Thyroid gland (tissue), 4 donors: ENCODE measurements around the gene PTPRU. TPM values are rescaled to one million over a fixed set of nuclear protein-coding genes. Genes with fewer than 3 reads are reported as not detected.

Source experiments
- DNase-seq, 2 donors: peaks; one replicate each; pipeline ENCODE4 v3.0.0-alpha.2; 2019
- H3K27ac ChIP-seq, 3 donors: fragments of 200-600 bp; sonication (generic); 1 replicate in 2 of 3; 2 replicates in 1 of 3; pipeline ENCODE4 v1.5.1; 2016 to 2019; ENCODE audit warnings: mild to moderate bottlenecking in 1 of 3, moderate library complexity in 1 of 3
- H3K27me3 ChIP-seq: fragments of 200-600 bp; sonication (generic); one replicate; pipeline ENCODE4 v1.5.1; 2019
- H3K36me3 ChIP-seq, 2 donors: fragments of 200-600 bp; sonication (generic); one replicate each; pipeline ENCODE4 v1.5.1; 2016 to 2019
- H3K4me1 ChIP-seq, 2 donors: fragments of 200-600 bp; sonication (generic); one replicate each; pipeline ENCODE4 v1.5.1; 2017 to 2019
- H3K4me3 ChIP-seq, 3 donors: fragments of 200-600 bp; sonication (generic); replicated peaks in 1 of 3; 1 replicate in 2 of 3; 2 replicates in 1 of 3; pipeline ENCODE4 v1.5.1; 2016; ENCODE audit warnings: mild to moderate bottlenecking in 1 of 3
- H3K9me3 ChIP-seq: fragments of 200-600 bp; sonication (generic); one replicate; pipeline ENCODE4 v1.5.1; 2017
- POLR2A ChIP-seq, 2 donors: fragments of 450-650 bp; IDR thresholded peaks; one replicate each; pipeline ENCODE4 v1.6.1; 2017; ENCODE audit warnings: antibody characterized with exemption in 2 of 2, mild to moderate bottlenecking in 2 of 2, moderate library complexity in 1 of 2
- WGBS, 2 donors: methylation state at CpG; one replicate each; pipeline ENCODE4 v1.1.5; 2017; 5-methylcytosine and 5-hydroxymethylcytosine counted together
- intact Hi-C: fragments of 100-400 bp; cut with DNase I; formaldehyde crosslinking; loops from one replicate; pipeline ENCODE4 v1.15.1; 2023
- total RNA-seq, 4 donors: library from RNA; depleted of rRNA; stranded (reverse); fragments of >200 nt; gene quantifications; one replicate each; pipeline ENCODE4 v1.2.3, GENCODE V29; 2016
- TF ChIP-seq, protein P1 (sequence below), 6 experiments: fragments of 200-600 bp in 3 of 6; fragments of 450-650 bp in 3 of 6; sonication (generic) in 3 of 6; IDR thresholded peaks; one replicate each; pipeline ENCODE4 v1.5.1; 2016 to 2019; ENCODE audit warnings: antibody characterized with exemption in 6 of 6, mild to moderate bottlenecking in 2 of 6, inconsistent platforms in 1 of 6, moderate library complexity in 1 of 6

The PTPRU gene
- total RNA-seq, 4 donors from 2014 or later: 12.4 to 30.0 (median 17.9) TPM

DNA sequence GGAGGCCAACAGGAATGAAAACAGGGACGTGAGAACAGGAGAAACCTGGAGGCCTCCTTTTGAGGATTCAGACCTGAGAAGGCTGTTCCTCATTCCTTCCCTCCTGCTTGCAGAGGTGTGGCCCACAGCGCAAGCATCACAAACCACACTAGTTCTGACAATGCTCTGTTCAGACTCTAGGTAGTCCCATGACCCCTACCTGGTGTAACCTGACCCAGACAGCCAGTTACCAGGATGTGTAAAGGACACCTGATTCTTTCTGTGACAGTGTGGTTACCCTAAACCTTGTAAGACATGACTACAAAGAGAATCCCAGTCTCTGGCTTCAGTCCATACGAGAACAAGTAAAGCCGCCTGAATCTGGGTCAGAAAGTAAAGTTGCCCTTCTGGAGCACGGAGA lies 8.8 kb upstream of the PTPRU start:
- H3K27ac ChIP-seq: no peak overlapping the region
- WGBS, 2 donors: 92 to 96% methylated on average over 5 of the region's 5 CpGs
- no peak for DNase-seq
- H3K36me3 ChIP-seq: no peaks in the 10 kb centered on the region
- peaks cover 4 to 8% of the 10 kb centered on the region in 2 donors for H3K4me1 ChIP-seq
- H3K9me3 ChIP-seq: no peaks in the 10 kb centered on the region
- H3K27me3 ChIP-seq: no peaks in the 10 kb centered on the region
- TF ChIP-seq, protein P1, sequence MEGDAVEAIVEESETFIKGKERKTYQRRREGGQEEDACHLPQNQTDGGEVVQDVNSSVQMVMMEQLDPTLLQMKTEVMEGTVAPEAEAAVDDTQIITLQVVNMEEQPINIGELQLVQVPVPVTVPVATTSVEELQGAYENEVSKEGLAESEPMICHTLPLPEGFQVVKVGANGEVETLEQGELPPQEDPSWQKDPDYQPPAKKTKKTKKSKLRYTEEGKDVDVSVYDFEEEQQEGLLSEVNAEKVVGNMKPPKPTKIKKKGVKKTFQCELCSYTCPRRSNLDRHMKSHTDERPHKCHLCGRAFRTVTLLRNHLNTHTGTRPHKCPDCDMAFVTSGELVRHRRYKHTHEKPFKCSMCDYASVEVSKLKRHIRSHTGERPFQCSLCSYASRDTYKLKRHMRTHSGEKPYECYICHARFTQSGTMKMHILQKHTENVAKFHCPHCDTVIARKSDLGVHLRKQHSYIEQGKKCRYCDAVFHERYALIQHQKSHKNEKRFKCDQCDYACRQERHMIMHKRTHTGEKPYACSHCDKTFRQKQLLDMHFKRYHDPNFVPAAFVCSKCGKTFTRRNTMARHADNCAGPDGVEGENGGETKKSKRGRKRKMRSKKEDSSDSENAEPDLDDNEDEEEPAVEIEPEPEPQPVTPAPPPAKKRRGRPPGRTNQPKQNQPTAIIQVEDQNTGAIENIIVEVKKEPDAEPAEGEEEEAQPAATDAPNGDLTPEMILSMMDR (IDR thresholded peaks at IDR 0.05): no peak
- TF ChIP-seq POLR2A (IDR thresholded peaks at IDR 0.05): no peak
- intact Hi-C loops: no loop called here
- H3K4me3 ChIP-seq: no peak overlapping the region

DNA sequence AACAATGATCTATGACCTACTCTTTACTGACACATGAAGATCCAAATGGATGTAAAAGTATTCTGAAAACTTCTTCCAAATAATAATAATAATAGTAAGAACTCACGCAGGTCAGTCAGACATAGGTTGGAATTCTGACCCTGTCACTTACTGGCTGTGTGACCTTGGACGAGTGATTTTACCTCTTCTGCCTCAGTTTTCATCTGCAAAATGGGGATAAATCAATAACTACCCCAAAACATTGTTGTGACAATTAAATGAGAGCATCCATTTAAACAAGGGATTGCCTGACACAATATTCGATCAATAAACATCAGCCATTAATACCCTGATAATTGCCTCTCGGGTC lies 6.1 kb upstream of the PTPRU start:
- Histone ChIP-seq H3K4me1 (peaks cover 4 to 8% of the 10 kb centered on the region in 2 donors), H3K36me3 (no peaks in the 10 kb centered on the region), H3K27me3 (no peaks in the 10 kb centered on the region), H3K4me3 (peak overlapping the region; percentile 10 to 77 (median 28)), H3K27ac (peak overlapping the region in 1 of 3 donors; percentile 57), H3K9me3 (no peaks in the 10 kb centered on the region)
- TF ChIP-seq, protein P1 (IDR thresholded peaks at IDR 0.05): no peak
- TF ChIP-seq POLR2A (IDR thresholded peaks at IDR 0.05): no peak
- intact Hi-C loops: loop anchor here (10.0 kb wide), 2 partner anchors 875 to 1475 kb away; no protein-coding TSS in a partner anchor
- DNase-seq: no peak
- 10 to 16% methylated on average over 4 of the region's 4 CpGs for WGBS, 2 donors

DNA sequence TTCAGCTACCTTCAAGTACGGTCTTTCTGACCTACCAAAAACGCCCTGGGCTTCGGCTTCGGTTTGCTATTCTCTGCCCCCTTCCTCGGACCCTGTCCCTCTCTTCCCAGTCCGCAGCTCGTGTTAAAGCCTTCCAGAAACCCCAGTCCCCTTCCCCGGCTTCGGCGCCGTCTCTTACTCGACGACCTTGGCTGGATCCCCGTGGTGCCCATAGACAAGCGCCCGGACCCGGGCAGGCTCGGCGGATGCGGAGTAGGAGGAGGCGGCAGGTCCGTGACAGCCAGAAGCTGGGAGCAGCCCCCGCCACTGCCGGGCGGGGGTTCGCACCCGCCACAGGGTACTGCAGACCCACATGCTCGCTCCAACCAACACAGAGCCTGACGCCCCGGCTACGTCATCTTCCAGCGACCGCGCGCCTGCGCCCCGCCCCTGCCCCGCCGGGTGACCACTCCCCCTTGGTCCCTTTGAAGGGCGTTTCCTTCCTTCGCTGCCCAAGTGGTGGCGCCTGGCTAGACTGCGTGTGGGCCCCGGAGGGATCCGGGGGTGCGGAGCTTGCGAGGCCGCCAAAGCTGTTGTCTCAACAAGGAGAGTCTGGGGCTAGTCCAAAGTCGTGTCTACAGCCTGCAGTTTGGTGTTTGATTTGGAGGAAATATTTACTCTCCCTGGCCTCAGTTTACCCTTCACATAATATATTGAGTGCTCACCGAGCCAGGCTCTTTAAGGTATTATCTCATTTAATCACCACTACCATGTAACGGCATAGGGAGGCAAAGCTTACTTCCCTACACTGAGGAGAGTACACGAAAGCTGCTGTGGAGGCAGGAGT lies 5.6 kb upstream of the PTPRU start, which contains the start of gene MECR:
MECR (minus strand) TSS at position 382 of the 826 bp plus-strand sequence; CDS start at position 354, 28 bp downstream.
- Histone ChIP-seq H3K27ac (peak within 1 kb of the TSS in 2 of 3 donors; percentile 55 to 57), H3K9me3 (no peaks in the 10 kb centered on the region), H3K4me3 (peak within 1 kb of the TSS; percentile 10 to 77 (median 28)), H3K4me1 (peaks cover 4 to 8% of the 10 kb centered on the region in 2 donors), H3K36me3 (no peaks in the 10 kb centered on the region), H3K27me3 (no peaks in the 10 kb centered on the region)
- TF ChIP-seq, protein P1 (IDR thresholded peaks at IDR 0.05): peak in 2 of 6 experiments; percentile 2 to 32
- TF ChIP-seq POLR2A (IDR thresholded peaks at IDR 0.05): peak in 1 of 2 donors; percentile 63
- WGBS, 2 donors: 8 to 9% methylated on average over 16 to 24 of the region's 52 CpGs
- intact Hi-C loops: loop anchor here (10.0 kb wide), 2 partner anchors 874 to 1474 kb away; no protein-coding TSS in a partner anchor
- peak; percentile 88 to 90 for DNase-seq

DNA sequence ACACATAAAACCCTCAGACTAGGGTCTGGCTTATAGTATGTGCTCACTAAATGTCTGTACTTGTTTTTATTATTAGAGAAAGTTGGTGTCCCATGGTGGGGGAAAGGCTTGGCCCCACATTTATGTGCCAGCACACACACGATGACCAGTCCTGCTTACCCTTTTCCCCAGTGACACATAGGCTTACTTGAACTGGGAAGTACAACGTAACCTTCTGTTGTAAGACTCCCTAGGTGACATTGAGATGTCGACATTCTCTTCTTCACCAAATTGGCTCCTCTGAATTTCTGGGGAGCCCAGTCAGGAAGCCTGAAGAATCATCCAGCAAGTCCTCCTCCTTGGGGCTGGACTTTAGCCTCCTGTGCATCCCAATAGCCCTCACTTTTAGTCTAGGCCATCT lies 3.9 kb upstream of the PTPRU start:
- 83% methylated on average over 3 of the region's 3 CpGs for WGBS, 2 donors
- no peak for DNase-seq
- no peaks in the 10 kb centered on the region for H3K9me3 ChIP-seq
- no peaks in the 10 kb centered on the region for H3K36me3 ChIP-seq
- no peaks in the 10 kb centered on the region for H3K27me3 ChIP-seq
- H3K4me1 ChIP-seq: peaks cover 8 to 16% of the 10 kb centered on the region in 2 donors
- H3K27ac ChIP-seq: no peak overlapping the region
- no peak overlapping the region for H3K4me3 ChIP-seq
- intact Hi-C loops: loop anchor here (10.0 kb wide), 2 partner anchors 872 to 1472 kb away; no protein-coding TSS in a partner anchor
- TF ChIP-seq POLR2A (IDR thresholded peaks at IDR 0.05): no peak
- TF ChIP-seq, protein P1 (IDR thresholded peaks at IDR 0.05): no peak

DNA sequence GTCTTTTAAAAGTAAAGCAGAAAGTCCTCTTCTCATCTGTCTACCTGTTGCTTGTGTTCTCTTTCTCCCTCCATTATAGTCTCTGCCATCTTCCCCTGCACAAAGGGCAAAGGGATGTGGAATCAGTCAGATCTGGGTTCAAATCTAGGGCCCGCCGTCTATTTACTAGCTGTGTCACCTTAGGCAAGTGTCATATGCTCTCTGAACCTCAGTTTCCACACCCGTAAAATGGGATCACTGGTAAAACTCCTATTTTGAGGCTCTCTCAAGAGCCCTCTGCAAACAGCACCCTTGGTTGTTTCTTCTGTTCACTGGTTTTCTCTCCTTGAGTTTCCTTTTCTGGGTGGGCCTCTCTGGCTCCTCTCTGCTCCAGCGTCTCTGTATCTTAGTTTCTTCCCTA lies 2.6 kb upstream of the PTPRU start:
- intact Hi-C loops: loop anchor here (10.0 kb wide), 2 partner anchors 871 to 1471 kb away; no protein-coding TSS in a partner anchor
- no peaks in the 10 kb centered on the region for H3K36me3 ChIP-seq
- no peak for DNase-seq
- WGBS, 2 donors: 86 to 89% methylated on average over 4 of the region's 4 CpGs
- no peak overlapping the region for H3K4me3 ChIP-seq
- peaks cover 14 to 19% of the 10 kb centered on the region in 2 donors for H3K4me1 ChIP-seq
- H3K27me3 ChIP-seq: no peaks in the 10 kb centered on the region
- no peak for TF ChIP-seq POLR2A (IDR thresholded peaks at IDR 0.05)
- TF ChIP-seq, protein P1 (IDR thresholded peaks at IDR 0.05): no peak
- H3K9me3 ChIP-seq: no peaks in the 10 kb centered on the region
- H3K27ac ChIP-seq: no peak overlapping the region
